ENCODE results near the gene SH3RF3. TPM values are rescaled to one million over a fixed set of nuclear protein-coding genes. Genes with fewer than 3 reads are reported as not detected.

The SH3RF3 gene
- total RNA-seq, 1 experiment from 2014 or later = not detected

DNA sequence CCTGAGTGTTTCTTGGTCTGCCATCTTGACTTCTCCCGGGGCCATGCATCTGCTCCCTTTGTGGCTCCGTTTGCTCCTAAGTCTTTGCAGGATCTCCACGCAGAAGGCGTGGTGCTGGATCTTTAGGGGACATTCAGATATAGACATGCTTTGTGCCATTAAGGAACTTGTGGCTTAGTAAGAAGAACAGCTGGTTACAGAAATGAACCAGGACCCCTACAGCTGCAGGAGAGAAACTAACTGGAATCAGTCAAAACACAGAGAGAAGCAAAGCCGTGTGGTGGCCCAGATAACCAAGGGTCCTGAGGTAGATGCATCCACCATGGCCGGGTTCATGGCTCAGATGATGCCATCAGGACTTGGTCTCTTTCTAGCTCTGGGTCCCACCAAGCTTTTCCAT, 97.6 kb downstream of the SH3RF3 start:
- no peaks in the 10 kb centered on the region for H3K4me1 ChIP-seq (ENCODE audit: control insufficient read depth in 1 of 2, insufficient read depth in 2 of 2, low read length in 2 of 2)
- no peak overlapping the region for H3K4me3 ChIP-seq (replicated peaks in 1 of 2; ENCODE audit: low read depth in 1 of 2, low read length in 2 of 2)
- H3K27ac ChIP-seq (ENCODE audit: low read depth, low read length) = no peak overlapping the region
- H3K4me2 ChIP-seq (ENCODE audit: low read length) = no peak overlapping the region
- ATAC-seq (no peak), DNase-seq (ENCODE audit: low read depth, low spot score) (no peak)
- no TSS peak for BruUV-seq (replicated peaks)
- H3K27me3 ChIP-seq (ENCODE audit: insufficient read depth, low read length) = peaks cover 23% of the 10 kb centered on the region; the same call in 1 of the 2 replicates
- H3K79me2 ChIP-seq (ENCODE audit: insufficient read depth, low read length) = no peaks in the 10 kb centered on the region
- H4K20me1 ChIP-seq (ENCODE audit: insufficient read depth) = no peaks in the 10 kb centered on the region
- TF ChIP-seq SRF (IDR thresholded peaks at IDR 0.05; ENCODE audit: low read depth) (no peak), ZFX (IDR thresholded peaks at IDR 0.05) (no peak), EZH2 (IDR thresholded peaks at IDR 0.05) (no peak)
- TF ChIP-seq, protein P1, sequence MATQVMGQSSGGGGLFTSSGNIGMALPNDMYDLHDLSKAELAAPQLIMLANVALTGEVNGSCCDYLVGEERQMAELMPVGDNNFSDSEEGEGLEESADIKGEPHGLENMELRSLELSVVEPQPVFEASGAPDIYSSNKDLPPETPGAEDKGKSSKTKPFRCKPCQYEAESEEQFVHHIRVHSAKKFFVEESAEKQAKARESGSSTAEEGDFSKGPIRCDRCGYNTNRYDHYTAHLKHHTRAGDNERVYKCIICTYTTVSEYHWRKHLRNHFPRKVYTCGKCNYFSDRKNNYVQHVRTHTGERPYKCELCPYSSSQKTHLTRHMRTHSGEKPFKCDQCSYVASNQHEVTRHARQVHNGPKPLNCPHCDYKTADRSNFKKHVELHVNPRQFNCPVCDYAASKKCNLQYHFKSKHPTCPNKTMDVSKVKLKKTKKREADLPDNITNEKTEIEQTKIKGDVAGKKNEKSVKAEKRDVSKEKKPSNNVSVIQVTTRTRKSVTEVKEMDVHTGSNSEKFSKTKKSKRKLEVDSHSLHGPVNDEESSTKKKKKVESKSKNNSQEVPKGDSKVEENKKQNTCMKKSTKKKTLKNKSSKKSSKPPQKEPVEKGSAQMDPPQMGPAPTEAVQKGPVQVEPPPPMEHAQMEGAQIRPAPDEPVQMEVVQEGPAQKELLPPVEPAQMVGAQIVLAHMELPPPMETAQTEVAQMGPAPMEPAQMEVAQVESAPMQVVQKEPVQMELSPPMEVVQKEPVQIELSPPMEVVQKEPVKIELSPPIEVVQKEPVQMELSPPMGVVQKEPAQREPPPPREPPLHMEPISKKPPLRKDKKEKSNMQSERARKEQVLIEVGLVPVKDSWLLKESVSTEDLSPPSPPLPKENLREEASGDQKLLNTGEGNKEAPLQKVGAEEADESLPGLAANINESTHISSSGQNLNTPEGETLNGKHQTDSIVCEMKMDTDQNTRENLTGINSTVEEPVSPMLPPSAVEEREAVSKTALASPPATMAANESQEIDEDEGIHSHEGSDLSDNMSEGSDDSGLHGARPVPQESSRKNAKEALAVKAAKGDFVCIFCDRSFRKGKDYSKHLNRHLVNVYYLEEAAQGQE (IDR thresholded peaks at IDR 0.05; ENCODE audit: low read depth) = no peak
- TF ChIP-seq, protein P2, sequence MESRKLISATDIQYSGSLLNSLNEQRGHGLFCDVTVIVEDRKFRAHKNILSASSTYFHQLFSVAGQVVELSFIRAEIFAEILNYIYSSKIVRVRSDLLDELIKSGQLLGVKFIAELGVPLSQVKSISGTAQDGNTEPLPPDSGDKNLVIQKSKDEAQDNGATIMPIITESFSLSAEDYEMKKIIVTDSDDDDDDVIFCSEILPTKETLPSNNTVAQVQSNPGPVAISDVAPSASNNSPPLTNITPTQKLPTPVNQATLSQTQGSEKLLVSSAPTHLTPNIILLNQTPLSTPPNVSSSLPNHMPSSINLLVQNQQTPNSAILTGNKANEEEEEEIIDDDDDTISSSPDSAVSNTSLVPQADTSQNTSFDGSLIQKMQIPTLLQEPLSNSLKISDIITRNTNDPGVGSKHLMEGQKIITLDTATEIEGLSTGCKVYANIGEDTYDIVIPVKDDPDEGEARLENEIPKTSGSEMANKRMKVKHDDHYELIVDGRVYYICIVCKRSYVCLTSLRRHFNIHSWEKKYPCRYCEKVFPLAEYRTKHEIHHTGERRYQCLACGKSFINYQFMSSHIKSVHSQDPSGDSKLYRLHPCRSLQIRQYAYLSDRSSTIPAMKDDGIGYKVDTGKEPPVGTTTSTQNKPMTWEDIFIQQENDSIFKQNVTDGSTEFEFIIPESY (IDR thresholded peaks at IDR 0.05; ENCODE audit: extremely low read depth, insufficient replicate concordance, low read length) = no peak
- H2AFZ ChIP-seq (ENCODE audit: low read depth, low read length, poor library complexity, severe bottlenecking) = no peak overlapping the region
- no peak overlapping the region for H3K9ac ChIP-seq (ENCODE audit: low read length)
- H3K9me2 ChIP-seq (ENCODE audit: insufficient read depth) = no peaks in the 10 kb centered on the region
- RAD21 ChIA-PET (ENCODE audit: low non-redundant PET in 1 of 2, low total read pairs in 2 of 2, uncharacterized antibody in 2 of 2, unreplicated experiment in 2 of 2) = no interaction called here
- no peaks in the 10 kb centered on the region for H3K36me3 ChIP-seq (ENCODE audit: control insufficient read depth in 1 of 2, insufficient read depth in 2 of 2, low read length in 2 of 2)
- POLR2A ChIA-PET = no interaction called here
- CTCF ChIA-PET = no interaction called here
- no peaks in the 10 kb centered on the region for H3K9me3 ChIP-seq (ENCODE audit: control insufficient read depth in 1 of 2, insufficient read depth in 1 of 2, low read depth in 1 of 2, low read length in 2 of 2)
- intact Hi-C loops (cut with micrococcal nuclease) = no loop called here

All from HCT116 (cell line).